ENCODE measurements around the gene EVA1C. TPM values are rescaled to one million over a fixed set of nuclear protein-coding genes. Genes with fewer than 3 reads are reported as not detected.
"Not testable (repeated sequence)": the region's sequence is repeated elsewhere in the genome, so short reads cannot be mapped to it uniquely, and the experiment has no call there.

The EVA1C gene
- total RNA-seq, 1 donor from 2014 or later, result 0.92 TPM

GRCh38 chr21:32559006-32559610, 146.6 kb downstream of the EVA1C start:
- no peak overlapping the region for H3K4me3 ChIP-seq (ENCODE audit: low read depth, low read length)
- no peak for TF ChIP-seq CTCF (conservative IDR thresholded peaks at IDR 0.05; ENCODE audit: low read depth, low read length)
- DNase-seq (ENCODE audit: low read depth), result no peak

GRCh38 chr21:32560896-32561295, 148.4 kb downstream of the EVA1C start:
- DNase-seq (ENCODE audit: low read depth), result no peak
- H3K4me3 ChIP-seq (ENCODE audit: low read depth, low read length), result no peak overlapping the region
- TF ChIP-seq CTCF (conservative IDR thresholded peaks at IDR 0.05; ENCODE audit: low read depth, low read length), result no peak

GRCh38 chr21:32561476-32561875, 149.0 kb downstream of the EVA1C start:
- H3K4me3 ChIP-seq (ENCODE audit: low read depth, low read length); DNase-seq (ENCODE audit: low read depth): not testable (repeated sequence)

- no peak for DNase-seq (ENCODE audit: low read depth)
- no peak overlapping the region for H3K4me3 ChIP-seq (ENCODE audit: low read depth, low read length)
- TF ChIP-seq CTCF (conservative IDR thresholded peaks at IDR 0.05; ENCODE audit: low read depth, low read length), result peak; percentile 50
Measured at GRCh38 chr21:32562426-32562825, 149.9 kb downstream of the EVA1C start.

GRCh38 chr21:32562915-32563314, 150.4 kb downstream of the EVA1C start:
- TF ChIP-seq CTCF (conservative IDR thresholded peaks at IDR 0.05; ENCODE audit: low read depth, low read length), result no peak
- H3K4me3 ChIP-seq (ENCODE audit: low read depth, low read length), result no peak overlapping the region
- DNase-seq (ENCODE audit: low read depth), result no peak

Other genes starting within 250 kb of the EVA1C start
- gene MIS18A, start 133.7 kb upstream of the EVA1C start, total RNA-seq, result 31.4 and 32.5 TPM in 2 replicates
- not detected in 2 replicates for gene MRAP, start 113.9 kb upstream of the EVA1C start, total RNA-seq
- 11.6 and 14.2 TPM in 2 replicates for gene URB1, start 19.7 kb upstream of the EVA1C start, total RNA-seq
- gene TCP10L, start 172.8 kb downstream of the EVA1C start, total RNA-seq, result under 0.01 and 0.06 TPM in 2 replicates
- gene CFAP298, start 199.7 kb downstream of the EVA1C start, total RNA-seq, result 61.3 and 70.5 TPM in 2 replicates

Data from epithelial cell of proximal tubule (primary cell).